ENCODE results near the gene KIF1B. TPM values are rescaled to one million over a fixed set of nuclear protein-coding genes. Genes with fewer than 3 reads are reported as not detected.
"Not testable (repeated sequence)": the region's sequence is repeated elsewhere in the genome, so short reads cannot be mapped to it uniquely, and the experiment has no call there.

Gene KIF1B
- total RNA-seq, 1 donor from 2014 or later: 38.0 TPM

GRCh38 chr1:10360045-10360444 lies 149.7 kb downstream of the KIF1B start:
- Histone ChIP-seq H3K36me3 (peaks cover 45% of the 10 kb centered on the region), H3K27me3 (ENCODE audit: low read depth) (no peaks in the 10 kb centered on the region), H3K27ac (no peak overlapping the region), H3K4me1 (no peaks in the 10 kb centered on the region), H3K4me3 (no peak overlapping the region), H3K9me3 (no peaks in the 10 kb centered on the region)
- ATAC-seq (no peak), DNase-seq (no peak)
- intact Hi-C loops (cut with DNase I): no loop called here
- no peak for TF ChIP-seq CTCF (IDR thresholded peaks at IDR 0.05)

- DNase-seq (no peak), ATAC-seq (no peak)
- Histone ChIP-seq H3K27ac (no peak overlapping the region), H3K27me3 (ENCODE audit: low read depth) (no peaks in the 10 kb centered on the region), H3K9me3 (no peaks in the 10 kb centered on the region), H3K4me3 (no peak overlapping the region), H3K36me3 (peaks cover 60% of the 10 kb centered on the region), H3K4me1 (no peaks in the 10 kb centered on the region)
- no peak for TF ChIP-seq CTCF (IDR thresholded peaks at IDR 0.05)
- intact Hi-C loops (cut with DNase I): no loop called here
Measured at GRCh38 chr1:10361515-10361914, 151.1 kb downstream of the KIF1B start.

- Histone ChIP-seq H3K36me3 (peaks cover 95% of the 10 kb centered on the region), H3K4me3 (no peak overlapping the region), H3K27me3 (ENCODE audit: low read depth) (no peaks in the 10 kb centered on the region), H3K4me1 (no peaks in the 10 kb centered on the region), H3K27ac (no peak overlapping the region), H3K9me3 (no peaks in the 10 kb centered on the region)
- TF ChIP-seq CTCF (IDR thresholded peaks at IDR 0.05): no peak
- DNase-seq: no peak
- ATAC-seq: no peak
- intact Hi-C loops (cut with DNase I): no loop called here
Measured at GRCh38 chr1:10368194-10368593, 157.8 kb downstream of the KIF1B start.

GRCh38 chr1:10374442-10374860 lies 164.1 kb downstream of the KIF1B start:
- intact Hi-C loops (cut with DNase I): loop anchor here (10.0 kb wide), 1 partner anchor 50 kb away; no protein-coding TSS in a partner anchor
- Histone ChIP-seq H3K9me3 (no peaks in the 10 kb centered on the region), H3K4me3 (no peak overlapping the region), H3K27ac (no peak overlapping the region), H3K36me3 (peaks cover 84% of the 10 kb centered on the region), H3K4me1 (peaks cover 11% of the 10 kb centered on the region), H3K27me3 (ENCODE audit: low read depth) (no peaks in the 10 kb centered on the region)
- no peak for TF ChIP-seq CTCF (IDR thresholded peaks at IDR 0.05)
- ATAC-seq (no peak), DNase-seq (no peak)

GRCh38 chr1:10377365-10378029 lies 167.1 kb downstream of the KIF1B start:
- peak; percentile 78 for DNase-seq
- not testable (repeated sequence) for H3K9me3 ChIP-seq; H3K4me3 ChIP-seq; H3K27me3 ChIP-seq (ENCODE audit: low read depth)
- ATAC-seq: peak; percentile 90
- intact Hi-C loops (cut with DNase I): loop anchor here (10.0 kb wide), 1 partner anchor 47 kb away; no protein-coding TSS in a partner anchor
- H3K36me3 ChIP-seq: peaks cover 55% of the 10 kb centered on the region
- peaks cover 11% of the 10 kb centered on the region for H3K4me1 ChIP-seq
- peak overlapping the region; percentile 42 for H3K27ac ChIP-seq
- peak; percentile 69 for TF ChIP-seq CTCF (IDR thresholded peaks at IDR 0.05)
